LNCAP (cell line): Measurements from ENCODE around the gene RGS4.

Source experiments
- TF ChIP-seq, protein P1 (sequence below): fragments of 450-650 bp; IDR thresholded peaks from 2 replicates; pipeline ENCODE4 v1.5.1; 2017; ENCODE audit warnings: mild to moderate bottlenecking

RGS4 gene

DNA sequence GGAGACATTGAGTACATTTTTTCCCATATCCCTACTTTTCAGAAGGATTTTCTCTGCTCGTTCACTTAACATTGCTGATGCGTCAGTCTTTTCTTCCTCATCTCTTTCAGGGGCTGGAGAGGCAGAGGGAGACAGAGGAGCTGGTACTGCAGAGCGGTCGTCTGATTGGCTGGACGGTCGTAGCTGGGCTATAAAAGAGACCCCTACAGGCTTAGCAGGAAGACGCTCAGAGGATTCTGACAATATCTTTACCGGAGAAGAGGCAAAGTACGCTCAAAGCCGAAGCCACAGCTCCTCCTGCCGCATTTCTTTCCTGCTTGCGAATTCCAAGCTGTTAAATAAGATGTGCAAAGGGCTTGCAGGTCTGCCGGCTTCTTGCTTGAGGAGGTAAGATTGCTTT, at the start of gene RGS4:
TSS of gene RGS4 (plus strand) at position 220 of the 400 bp plus-strand sequence. CDS start at position 344, 124 bp downstream.
- TF ChIP-seq, protein P1, sequence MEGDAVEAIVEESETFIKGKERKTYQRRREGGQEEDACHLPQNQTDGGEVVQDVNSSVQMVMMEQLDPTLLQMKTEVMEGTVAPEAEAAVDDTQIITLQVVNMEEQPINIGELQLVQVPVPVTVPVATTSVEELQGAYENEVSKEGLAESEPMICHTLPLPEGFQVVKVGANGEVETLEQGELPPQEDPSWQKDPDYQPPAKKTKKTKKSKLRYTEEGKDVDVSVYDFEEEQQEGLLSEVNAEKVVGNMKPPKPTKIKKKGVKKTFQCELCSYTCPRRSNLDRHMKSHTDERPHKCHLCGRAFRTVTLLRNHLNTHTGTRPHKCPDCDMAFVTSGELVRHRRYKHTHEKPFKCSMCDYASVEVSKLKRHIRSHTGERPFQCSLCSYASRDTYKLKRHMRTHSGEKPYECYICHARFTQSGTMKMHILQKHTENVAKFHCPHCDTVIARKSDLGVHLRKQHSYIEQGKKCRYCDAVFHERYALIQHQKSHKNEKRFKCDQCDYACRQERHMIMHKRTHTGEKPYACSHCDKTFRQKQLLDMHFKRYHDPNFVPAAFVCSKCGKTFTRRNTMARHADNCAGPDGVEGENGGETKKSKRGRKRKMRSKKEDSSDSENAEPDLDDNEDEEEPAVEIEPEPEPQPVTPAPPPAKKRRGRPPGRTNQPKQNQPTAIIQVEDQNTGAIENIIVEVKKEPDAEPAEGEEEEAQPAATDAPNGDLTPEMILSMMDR: peak; percentile 59

DNA sequence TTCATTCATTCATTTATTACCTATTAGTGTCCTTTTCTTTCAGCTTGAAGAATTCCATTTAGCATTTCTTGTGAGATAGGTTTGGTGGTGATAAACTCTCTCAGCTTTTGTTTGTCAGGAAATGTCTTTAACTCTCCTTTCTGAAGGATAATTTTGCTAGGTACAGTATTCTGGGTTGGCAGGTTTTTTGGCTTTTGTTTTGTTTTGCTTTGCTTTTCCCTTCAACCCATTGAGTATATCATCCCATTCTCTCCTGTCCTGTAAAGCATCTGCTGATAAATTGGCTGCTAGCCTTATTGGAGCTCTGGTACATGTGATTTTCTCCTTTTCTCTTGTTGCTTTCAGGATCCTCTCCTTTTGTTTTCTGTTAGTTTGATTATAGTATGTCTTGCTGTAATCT, 47.0 kb upstream of the RGS4 start:
- TF ChIP-seq, protein P1: no peak

DNA sequence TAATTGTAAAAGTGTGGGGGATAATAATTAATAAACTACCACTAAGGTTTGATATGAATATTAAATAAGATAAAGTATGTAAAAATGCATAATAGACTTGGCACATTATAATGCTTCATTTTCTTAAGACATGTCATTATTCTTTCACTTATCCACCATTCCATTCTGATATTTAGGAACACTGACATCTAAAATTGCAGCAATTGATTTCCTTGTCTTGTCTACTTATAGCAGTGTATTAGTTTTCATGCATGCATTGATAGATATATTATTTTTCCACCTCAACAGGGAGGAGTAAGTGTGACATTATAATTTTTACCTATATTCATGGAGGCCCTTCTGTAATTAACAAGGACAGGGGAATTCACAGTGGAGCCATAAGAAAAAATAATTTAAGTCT, 41.6 kb upstream of the RGS4 start:
- TF ChIP-seq, protein P1: no peak

DNA sequence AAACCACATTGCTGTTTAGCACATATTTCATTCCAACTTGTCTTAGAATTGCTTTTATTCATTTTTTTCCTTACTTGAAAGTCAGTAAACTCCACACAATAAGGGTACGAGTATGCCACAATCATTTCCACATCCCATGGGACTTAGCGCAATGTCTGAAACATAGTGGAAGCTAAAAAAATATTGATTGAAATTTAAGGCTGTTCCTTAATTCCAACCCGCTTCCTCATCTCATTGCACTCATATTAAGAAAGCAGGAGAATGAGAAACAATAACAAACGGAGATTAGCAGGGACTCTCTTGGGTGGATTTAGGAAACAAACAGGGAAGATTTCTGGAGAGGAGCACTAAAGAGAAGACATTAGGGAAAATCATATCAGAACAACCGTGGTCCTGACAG, 39.3 kb upstream of the RGS4 start:
- TF ChIP-seq, protein P1: no peak

DNA sequence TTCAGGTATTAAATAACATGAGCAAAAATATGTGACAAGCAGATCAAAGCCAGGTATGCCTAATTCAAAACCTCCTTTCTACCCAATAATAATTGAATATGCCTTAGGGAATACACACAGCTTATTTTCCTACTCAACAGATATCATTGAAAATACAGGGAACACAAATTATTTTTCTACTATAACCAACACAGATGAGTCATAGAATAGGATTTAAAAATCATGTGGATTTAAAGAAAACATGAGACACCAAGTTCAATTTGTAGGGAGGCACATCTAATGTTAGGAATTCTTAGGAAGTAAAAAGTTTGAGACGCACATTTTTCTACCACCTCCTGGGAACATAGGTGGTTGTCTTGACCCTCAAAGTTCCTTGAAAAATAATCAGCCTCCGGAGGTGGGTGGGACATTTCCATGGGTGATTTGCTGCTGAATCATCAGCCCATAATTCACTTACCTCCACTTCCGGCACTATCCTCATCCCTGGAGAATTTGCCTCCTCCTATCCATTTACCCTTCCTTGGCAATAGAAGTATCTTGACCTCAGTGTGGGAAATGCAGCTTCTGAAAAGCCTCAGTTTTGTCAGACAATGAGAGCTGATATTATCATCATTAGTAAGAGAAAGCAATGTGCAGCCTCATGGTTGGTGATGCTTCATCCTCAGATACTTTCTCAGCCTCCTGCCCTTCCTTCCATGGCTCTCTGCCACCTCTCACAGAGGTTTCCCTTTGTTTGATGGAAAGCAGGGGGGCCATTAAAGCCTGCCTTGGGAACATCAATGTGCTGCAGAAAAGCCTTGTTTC, 33.5 kb upstream of the RGS4 start:
- TF ChIP-seq, protein P1: no peak

DNA sequence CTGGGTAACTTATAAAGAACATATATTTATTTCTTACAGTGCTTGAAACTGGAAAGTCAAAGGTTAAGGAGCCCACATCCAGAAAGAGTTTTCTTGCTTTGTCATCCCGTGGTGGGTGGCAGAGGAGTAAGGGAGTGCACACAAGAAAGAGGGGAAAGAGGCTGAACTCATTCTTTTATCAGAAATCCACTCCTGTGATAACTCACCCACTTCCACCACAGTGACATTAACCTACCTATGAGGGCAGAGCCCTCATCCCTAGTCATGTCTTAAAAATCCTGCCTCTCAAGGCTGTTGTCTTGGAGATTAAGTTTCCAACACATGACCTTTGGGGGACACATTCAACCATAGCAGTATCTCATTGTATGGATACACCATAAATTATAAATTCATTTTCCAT, 32.5 kb upstream of the RGS4 start:
- TF ChIP-seq, protein P1: no peak

DNA sequence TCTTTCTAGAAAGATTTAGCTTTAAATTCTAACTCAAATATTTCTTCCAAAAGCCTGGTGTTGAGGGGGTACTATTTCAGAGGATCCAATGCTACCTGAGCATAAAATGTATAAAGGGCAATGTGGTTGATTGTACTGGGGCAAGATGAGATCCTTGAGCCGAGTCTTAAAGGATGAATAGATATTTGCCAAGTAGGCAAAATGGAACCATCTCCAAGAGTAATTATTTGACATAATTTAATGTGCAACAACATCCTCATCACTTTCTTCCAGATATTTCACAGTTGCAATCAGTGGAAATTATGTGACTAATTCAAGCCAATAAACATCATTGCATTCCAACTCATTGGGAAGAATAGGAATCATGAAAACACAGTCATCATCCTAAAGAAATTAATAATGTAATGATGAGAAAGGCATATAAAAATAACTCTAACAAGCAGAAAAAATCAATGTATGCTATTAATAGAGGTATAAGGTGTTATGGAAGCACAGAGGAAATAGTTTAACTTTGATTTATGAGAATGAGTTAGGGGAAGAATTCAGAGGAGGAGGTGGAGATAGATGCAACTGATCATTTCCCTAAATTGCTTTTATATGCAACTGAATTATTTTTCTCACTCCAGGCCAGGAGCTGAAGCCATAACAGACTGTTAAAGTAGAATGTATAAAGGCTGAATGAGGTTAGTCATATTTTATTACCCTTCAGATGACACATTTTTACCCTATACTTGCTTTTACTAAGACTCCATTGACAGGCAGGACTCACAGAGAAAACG, 30.0 kb upstream of the RGS4 start:
- TF ChIP-seq, protein P1: no peak
